Gastrocnemius medialis (tissue), 4 donors: ENCODE data around the gene ITGAL. TPM values are rescaled to one million over a fixed set of nuclear protein-coding genes. Genes with fewer than 3 reads are reported as not detected.
"Not testable (repeated sequence)": the region's sequence is repeated elsewhere in the genome, so short reads cannot be mapped to it uniquely, and the experiment has no call there.

Experiments used
- ATAC-seq, 2 donors: fragments of 150-250 bp; one replicate each; pipeline ENCODE4 v1.9.1; 2016
- DNase-seq, 2 donors: peaks; one replicate each; pipeline ENCODE4 v3.0.0-alpha.2; 2019
- H3K27ac ChIP-seq, 4 donors: fragments of 200-600 bp; sonication (generic); 1 replicate in 1 of 4; 2 replicates in 3 of 4; pipeline ENCODE4 v1.5.1; 2016 to 2018; ENCODE audit warnings: mild to moderate bottlenecking in 2 of 4, moderate library complexity in 1 of 4
- H3K27me3 ChIP-seq, 3 donors: fragments of 200-600 bp; sonication (generic) in 2 of 3; 1 replicate in 1 of 3; 2 replicates in 2 of 3; pipeline versions ENCODE4 v1.5.1 to v1.6.0; 2016 to 2019; ENCODE audit warnings: mild to moderate bottlenecking in 1 of 3, moderate library complexity in 1 of 3
- H3K36me3 ChIP-seq, 2 donors: fragments of 200-600 bp; sonication (generic) in 1 of 2; one replicate each; pipeline ENCODE4 v1.5.1; 2017 to 2018
- H3K4me1 ChIP-seq, 2 donors: fragments of 200-600 bp; sonication (generic) in 1 of 2; one replicate each; pipeline ENCODE4 v1.5.1; 2016 to 2017; ENCODE audit warnings: mild to moderate bottlenecking in 2 of 2
- H3K4me3 ChIP-seq, 4 donors: fragments of 200-600 bp; sonication (generic) in 3 of 4; 1 replicate in 1 of 4; 2 replicates in 3 of 4; pipeline ENCODE4 v1.5.1; 2016 to 2019; ENCODE audit warnings: mild to moderate bottlenecking in 2 of 4
- H3K9me3 ChIP-seq, 3 donors: fragments of 200-600 bp; sonication (generic) in 2 of 3; 1 replicate in 1 of 3; 2 replicates in 2 of 3; pipeline ENCODE4 v1.5.1; 2016 to 2019
- POLR2A ChIP-seq, 2 donors: fragments of 450-650 bp; IDR thresholded peaks; one replicate each; pipeline ENCODE4 v1.6.1; 2017; ENCODE audit warnings: antibody characterized with exemption in 2 of 2, mild to moderate bottlenecking in 2 of 2, moderate library complexity in 2 of 2
- in situ Hi-C, 4 donors: fragments of 200-750 bp; cut with MboI; loops; one replicate each; pipeline versions ENCODE4 v1.15.0 to v1.8.0; 2017; ENCODE audit warnings: low sequenced_read_pairs in 4 of 4
- intact Hi-C: fragments of 100-400 bp; cut with DNase I; formaldehyde crosslinking; loops from one replicate; pipeline ENCODE4 v1.15.1; 2023; ENCODE audit warnings: low total_unique reads
- total RNA-seq, 4 donors: library from RNA; depleted of rRNA; stranded (reverse); fragments of >200 nt; gene quantifications; one replicate each; pipeline versions ENCODE4 v1.1.0 to v1.2.3, GENCODE V29; 2016
- TF ChIP-seq, protein P1 (sequence below), 5 experiments: fragments of 450-650 bp in 3 of 5; fragments of 200-600 bp in 2 of 5; sonication (generic) in 2 of 5; IDR thresholded peaks in 4 of 5; conservative IDR thresholded peaks in 1 of 5; 1 replicate in 4 of 5; 2 replicates in 1 of 5; pipeline ENCODE4 v1.5.1; 2016 to 2019; ENCODE audit warnings: antibody characterized with exemption in 5 of 5, mild to moderate bottlenecking in 3 of 5, moderate library complexity in 3 of 5

Gene ITGAL
- total RNA-seq, 4 donors from 2014 or later: 0.16 to 1.9 (median 0.86) TPM; not detected in 1

DNA sequence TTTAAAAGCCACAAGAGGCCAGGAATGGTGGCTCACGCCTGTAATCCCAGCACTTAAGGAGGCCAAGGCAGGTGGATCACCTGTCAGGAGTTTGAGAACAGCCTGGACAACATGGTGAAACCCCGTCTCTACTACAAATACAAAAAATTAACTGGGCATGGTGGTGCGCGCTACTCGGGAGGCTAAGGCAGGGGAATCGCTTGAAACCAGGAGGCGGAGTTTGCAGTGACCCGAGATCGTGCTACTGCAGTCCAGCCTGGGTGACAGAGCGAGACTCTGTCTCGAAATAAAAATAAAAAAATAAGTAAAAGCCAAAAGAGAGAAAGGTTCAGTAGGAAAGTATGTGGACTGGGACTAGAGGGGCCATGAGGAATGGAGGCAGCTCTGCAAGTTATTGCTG is 13.1 kb upstream of the ITGAL start:
- DNase-seq (no peak), ATAC-seq (no peak)
- Histone ChIP-seq H3K27ac (no peak overlapping the region), H3K36me3 (no peaks in the 10 kb centered on the region), H3K9me3 (no peaks in the 10 kb centered on the region), H3K4me1 (no peaks in the 10 kb centered on the region), H3K4me3 (no peak overlapping the region), H3K27me3 (no peaks in the 10 kb centered on the region)
- in situ Hi-C loops: no loop called here
- intact Hi-C loops: no loop called here
- TF ChIP-seq POLR2A (IDR thresholded peaks at IDR 0.05): no peak
- TF ChIP-seq, protein P1, sequence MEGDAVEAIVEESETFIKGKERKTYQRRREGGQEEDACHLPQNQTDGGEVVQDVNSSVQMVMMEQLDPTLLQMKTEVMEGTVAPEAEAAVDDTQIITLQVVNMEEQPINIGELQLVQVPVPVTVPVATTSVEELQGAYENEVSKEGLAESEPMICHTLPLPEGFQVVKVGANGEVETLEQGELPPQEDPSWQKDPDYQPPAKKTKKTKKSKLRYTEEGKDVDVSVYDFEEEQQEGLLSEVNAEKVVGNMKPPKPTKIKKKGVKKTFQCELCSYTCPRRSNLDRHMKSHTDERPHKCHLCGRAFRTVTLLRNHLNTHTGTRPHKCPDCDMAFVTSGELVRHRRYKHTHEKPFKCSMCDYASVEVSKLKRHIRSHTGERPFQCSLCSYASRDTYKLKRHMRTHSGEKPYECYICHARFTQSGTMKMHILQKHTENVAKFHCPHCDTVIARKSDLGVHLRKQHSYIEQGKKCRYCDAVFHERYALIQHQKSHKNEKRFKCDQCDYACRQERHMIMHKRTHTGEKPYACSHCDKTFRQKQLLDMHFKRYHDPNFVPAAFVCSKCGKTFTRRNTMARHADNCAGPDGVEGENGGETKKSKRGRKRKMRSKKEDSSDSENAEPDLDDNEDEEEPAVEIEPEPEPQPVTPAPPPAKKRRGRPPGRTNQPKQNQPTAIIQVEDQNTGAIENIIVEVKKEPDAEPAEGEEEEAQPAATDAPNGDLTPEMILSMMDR (IDR thresholded peaks at IDR 0.05 in 4 of 5, conservative IDR thresholded peaks at IDR 0.05 in 1 of 5): no peak

GRCh38 chr16:30461426-30461825 is 11.1 kb upstream of the ITGAL start:
- in situ Hi-C loops: loop anchor here in 1 of 4 donors (10.0 kb wide), 1 partner anchor 53 kb away; no protein-coding TSS in a partner anchor
- H3K4me3 ChIP-seq, H3K36me3 ChIP-seq, H3K27ac ChIP-seq, H3K4me1 ChIP-seq, ATAC-seq, H3K27me3 ChIP-seq, H3K9me3 ChIP-seq, DNase-seq, intact Hi-C loops: not testable (repeated sequence)

GRCh38 chr16:30464078-30464477 is 8.5 kb upstream of the ITGAL start:
- no peak for ATAC-seq

DNA sequence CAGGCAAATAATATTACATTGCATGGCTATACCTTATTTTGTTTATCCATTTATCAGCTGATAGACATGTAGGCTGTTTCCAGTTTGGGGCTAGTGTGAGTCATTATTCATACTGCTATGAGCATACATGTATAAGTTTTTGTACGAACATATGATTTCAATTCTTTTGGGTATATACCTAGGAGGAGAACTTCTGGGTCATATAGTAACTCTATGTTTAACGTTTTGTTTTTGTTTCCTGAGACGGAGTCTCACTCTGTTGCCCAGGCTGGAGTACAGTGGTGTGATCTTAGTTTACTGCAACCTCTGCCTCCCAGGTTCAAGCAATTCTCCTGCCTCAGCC is 2.4 kb upstream of the ITGAL start:
- TF ChIP-seq, protein P1 (IDR thresholded peaks at IDR 0.05 in 4 of 5, conservative IDR thresholded peaks at IDR 0.05 in 1 of 5): no peak
- no peak for TF ChIP-seq POLR2A (IDR thresholded peaks at IDR 0.05)
- Histone ChIP-seq H3K27me3 (peaks cover 19 to 25% (median 21%) of the 10 kb centered on the region in 3 donors), H3K36me3 (no peaks in the 10 kb centered on the region), H3K27ac (no peak overlapping the region), H3K4me1 (no peaks in the 10 kb centered on the region), H3K4me3 (no peak overlapping the region), H3K9me3 (no peaks in the 10 kb centered on the region)
- intact Hi-C loops: no loop called here
- in situ Hi-C loops: no loop called here
- DNase-seq (no peak), ATAC-seq (no peak)

More at GRCh38 chr16:30464078-30464477, 8.5 kb upstream of the ITGAL start:
- no peaks in the 10 kb centered on the region for H3K9me3 ChIP-seq
- H3K27ac ChIP-seq: no peak overlapping the region
- H3K4me1 ChIP-seq: no peaks in the 10 kb centered on the region
- no peak for DNase-seq
- H3K27me3 ChIP-seq: no peaks in the 10 kb centered on the region
- in situ Hi-C loops: loop anchor here in 1 of 4 donors (10.0 kb wide), 1 partner anchor 51 kb away; no protein-coding TSS in a partner anchor
- H3K4me3 ChIP-seq: no peak overlapping the region
- intact Hi-C loops: no loop called here
- H3K36me3 ChIP-seq: no peaks in the 10 kb centered on the region
- TF ChIP-seq POLR2A (IDR thresholded peaks at IDR 0.05): no peak
- TF ChIP-seq, protein P1 (IDR thresholded peaks at IDR 0.05 in 4 of 5, conservative IDR thresholded peaks at IDR 0.05 in 1 of 5): no peak

DNA sequence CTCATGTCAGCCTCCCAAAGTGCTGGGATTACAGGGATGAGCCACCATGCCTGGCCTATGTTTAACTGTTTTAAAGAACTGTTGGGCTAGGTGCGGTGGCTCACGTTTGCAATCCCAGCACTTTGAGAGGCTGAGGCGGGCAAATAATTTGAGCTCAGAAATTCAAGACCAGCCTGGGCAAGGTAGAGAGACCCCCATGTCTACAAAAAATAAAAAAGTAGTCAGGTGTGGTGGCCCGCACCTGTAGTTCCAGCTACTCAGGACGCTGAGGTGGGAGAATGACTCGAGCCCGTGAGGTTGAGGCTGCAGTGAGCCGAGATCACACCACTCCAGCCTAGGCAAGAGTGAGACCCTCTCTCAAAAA is 1.9 kb upstream of the ITGAL start:
- TF ChIP-seq, protein P1 (IDR thresholded peaks at IDR 0.05 in 4 of 5, conservative IDR thresholded peaks at IDR 0.05 in 1 of 5): no peak
- TF ChIP-seq POLR2A (IDR thresholded peaks at IDR 0.05): no peak
- Histone ChIP-seq H3K4me1 (no peaks in the 10 kb centered on the region), H3K27me3 (peaks cover 21 to 25% (median 23%) of the 10 kb centered on the region in 3 donors), H3K36me3 (no peaks in the 10 kb centered on the region), H3K27ac (no peak overlapping the region), H3K9me3 (no peaks in the 10 kb centered on the region), H3K4me3 (no peak overlapping the region)
- DNase-seq (no peak), ATAC-seq (no peak)
- intact Hi-C loops (no loop called here), in situ Hi-C loops (no loop called here)
